Upper lobe of right lung (tissue), 1 donor: ENCODE data around the gene CERK. TPM values are rescaled to one million over a fixed set of nuclear protein-coding genes. Genes with fewer than 3 reads are reported as not detected.

ENCODE experiments used
- ATAC-seq: fragments of 200-7000 bp; cut with Tn5 transposase; one replicate; pipeline ENCODE4 v1.9.1; 2020; ENCODE audit warnings: mild to moderate bottlenecking, moderate library complexity
- DNase-seq: peaks from one replicate; pipeline ENCODE4 v3.0.0-alpha.2; 2020
- H3K27ac ChIP-seq: fragments of 200-600 bp; one replicate; pipeline ENCODE4 v1.8.0; 2022
- H3K27me3 ChIP-seq: fragments of 200-600 bp; one replicate; pipeline ENCODE4 v1.8.0; 2022; ENCODE audit warnings: mild to moderate bottlenecking
- H3K36me3 ChIP-seq: fragments of 200-600 bp; one replicate; pipeline ENCODE4 v1.8.0; 2022
- H3K4me1 ChIP-seq: fragments of 200-600 bp; one replicate; pipeline ENCODE4 v1.8.0; 2022
- H3K4me3 ChIP-seq: fragments of 200-600 bp; one replicate; pipeline ENCODE4 v1.8.0; 2022; ENCODE audit warnings: mild to moderate bottlenecking
- H3K9me3 ChIP-seq: fragments of 200-600 bp; one replicate; pipeline ENCODE4 v1.8.0; 2022
- intact Hi-C: fragments of 100-400 bp; cut with DNase I; formaldehyde crosslinking; loops from one replicate; pipeline ENCODE4 v1.11.0; 2022
- total RNA-seq: library from RNA; stranded (reverse); fragmentation: NEBNext Ultra II Directional; extraction: Animal tissue kit (Norgen Biotek cat#: 25700); gene quantifications from one replicate; pipeline ENCODE4 v1.2.1, GENCODE V29; 2021
- TF ChIP-seq, protein P1 (sequence below): fragments of 200-600 bp; IDR thresholded peaks from one replicate; pipeline ENCODE4 v1.8.0; 2022; ENCODE audit warnings: antibody characterized with exemption
- donor health status: DM: no; HTN: yes; CAD: no; lungs with severe emphysema.

CERK gene
- total RNA-seq, 1 donor from 2014 or later = 28.1 TPM

DNA sequence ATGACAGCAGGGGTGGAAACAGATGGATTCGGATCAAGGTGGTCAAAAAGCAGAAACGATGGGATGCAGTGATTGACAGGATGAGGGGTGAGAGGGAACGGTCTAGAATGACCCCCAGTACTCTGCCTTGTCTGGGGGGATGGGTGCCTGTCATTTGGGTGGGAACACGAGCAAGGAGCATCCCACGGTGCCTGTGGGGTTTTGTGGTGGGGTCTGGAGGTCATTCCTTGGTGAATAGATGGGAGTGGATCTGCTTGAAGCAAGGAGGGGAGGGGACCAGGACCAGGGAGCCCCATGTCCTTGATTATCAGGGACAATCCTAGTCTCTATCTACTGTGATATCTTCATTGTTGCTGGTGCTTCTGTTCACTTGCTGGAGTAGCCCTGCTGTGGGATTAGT, 8.1 kb upstream of the CERK start:
- TF ChIP-seq, protein P1, sequence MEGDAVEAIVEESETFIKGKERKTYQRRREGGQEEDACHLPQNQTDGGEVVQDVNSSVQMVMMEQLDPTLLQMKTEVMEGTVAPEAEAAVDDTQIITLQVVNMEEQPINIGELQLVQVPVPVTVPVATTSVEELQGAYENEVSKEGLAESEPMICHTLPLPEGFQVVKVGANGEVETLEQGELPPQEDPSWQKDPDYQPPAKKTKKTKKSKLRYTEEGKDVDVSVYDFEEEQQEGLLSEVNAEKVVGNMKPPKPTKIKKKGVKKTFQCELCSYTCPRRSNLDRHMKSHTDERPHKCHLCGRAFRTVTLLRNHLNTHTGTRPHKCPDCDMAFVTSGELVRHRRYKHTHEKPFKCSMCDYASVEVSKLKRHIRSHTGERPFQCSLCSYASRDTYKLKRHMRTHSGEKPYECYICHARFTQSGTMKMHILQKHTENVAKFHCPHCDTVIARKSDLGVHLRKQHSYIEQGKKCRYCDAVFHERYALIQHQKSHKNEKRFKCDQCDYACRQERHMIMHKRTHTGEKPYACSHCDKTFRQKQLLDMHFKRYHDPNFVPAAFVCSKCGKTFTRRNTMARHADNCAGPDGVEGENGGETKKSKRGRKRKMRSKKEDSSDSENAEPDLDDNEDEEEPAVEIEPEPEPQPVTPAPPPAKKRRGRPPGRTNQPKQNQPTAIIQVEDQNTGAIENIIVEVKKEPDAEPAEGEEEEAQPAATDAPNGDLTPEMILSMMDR = no peak
- no peak overlapping the region for H3K4me3 ChIP-seq
- ATAC-seq (no peak), DNase-seq (no peak)
- intact Hi-C loops = no loop called here
- H3K27ac ChIP-seq = no peak overlapping the region
- H3K27me3 ChIP-seq = no peaks in the 10 kb centered on the region
- no peaks in the 10 kb centered on the region for H3K36me3 ChIP-seq
- no peaks in the 10 kb centered on the region for H3K9me3 ChIP-seq
- H3K4me1 ChIP-seq = peaks cover 24% of the 10 kb centered on the region

DNA sequence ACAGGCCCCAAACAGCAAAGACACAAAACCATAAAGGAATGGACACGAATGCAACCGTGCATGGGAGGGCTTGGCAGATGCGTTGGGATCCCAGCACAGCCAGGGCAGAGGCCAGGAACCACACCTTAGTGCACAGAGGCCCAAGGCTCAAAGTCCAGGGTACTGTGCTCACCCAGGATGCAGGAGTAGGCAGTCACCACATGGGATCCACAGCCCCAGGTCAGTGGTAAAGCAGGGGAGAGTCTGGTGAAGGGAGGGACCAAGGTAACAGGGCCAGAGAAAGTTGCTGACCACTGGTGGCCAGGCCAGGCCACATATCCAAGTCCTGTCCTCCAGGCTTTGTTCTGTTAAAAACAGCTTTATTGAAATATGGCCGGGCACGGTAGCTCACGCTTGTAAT, 6.5 kb upstream of the CERK start:
- TF ChIP-seq, protein P1 = no peak
- no peaks in the 10 kb centered on the region for H3K9me3 ChIP-seq
- no peak overlapping the region for H3K4me3 ChIP-seq
- ATAC-seq (no peak), DNase-seq (no peak)
- H3K4me1 ChIP-seq = peaks cover 9% of the 10 kb centered on the region
- no peaks in the 10 kb centered on the region for H3K27me3 ChIP-seq
- no peaks in the 10 kb centered on the region for H3K36me3 ChIP-seq
- no peak overlapping the region for H3K27ac ChIP-seq
- intact Hi-C loops = no loop called here

DNA sequence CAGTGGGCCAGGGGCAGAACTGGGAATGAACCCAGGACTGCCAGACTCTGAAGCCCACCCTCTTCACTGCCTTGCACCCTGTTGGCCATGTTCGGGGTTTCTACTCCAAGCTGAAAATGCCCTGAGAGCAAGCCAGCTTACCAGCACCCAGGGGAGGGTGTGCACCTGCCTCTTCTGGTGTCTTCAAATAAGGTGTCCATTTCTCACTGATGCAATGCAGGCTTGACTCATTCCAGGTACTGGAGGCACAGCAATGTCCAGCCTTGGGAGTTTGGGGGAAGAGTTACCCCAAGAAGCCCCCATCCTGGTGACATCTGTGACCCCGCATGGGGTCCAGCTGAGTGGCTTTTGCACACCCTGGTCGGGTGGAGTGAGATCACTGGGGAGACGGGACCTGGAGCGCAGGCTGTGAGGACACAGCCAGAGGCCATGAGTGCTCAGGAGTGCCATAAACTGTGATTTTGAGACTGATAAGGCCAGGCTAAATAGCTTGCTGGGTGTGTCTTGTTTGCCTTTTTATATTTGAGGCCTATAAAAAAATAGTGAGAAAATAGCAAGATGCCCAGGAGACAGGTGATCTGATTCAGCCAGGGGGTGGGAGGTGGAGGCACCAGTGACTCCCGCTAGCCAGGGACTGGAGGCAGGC, 4.6 kb upstream of the CERK start:
- Histone ChIP-seq H3K4me1 (peaks cover 11% of the 10 kb centered on the region), H3K27me3 (no peaks in the 10 kb centered on the region), H3K36me3 (no peaks in the 10 kb centered on the region), H3K9me3 (no peaks in the 10 kb centered on the region), H3K27ac (no peak overlapping the region), H3K4me3 (no peak overlapping the region)
- ATAC-seq (peak; percentile 61), DNase-seq (no peak)
- TF ChIP-seq, protein P1 = no peak
- intact Hi-C loops = no loop called here

DNA sequence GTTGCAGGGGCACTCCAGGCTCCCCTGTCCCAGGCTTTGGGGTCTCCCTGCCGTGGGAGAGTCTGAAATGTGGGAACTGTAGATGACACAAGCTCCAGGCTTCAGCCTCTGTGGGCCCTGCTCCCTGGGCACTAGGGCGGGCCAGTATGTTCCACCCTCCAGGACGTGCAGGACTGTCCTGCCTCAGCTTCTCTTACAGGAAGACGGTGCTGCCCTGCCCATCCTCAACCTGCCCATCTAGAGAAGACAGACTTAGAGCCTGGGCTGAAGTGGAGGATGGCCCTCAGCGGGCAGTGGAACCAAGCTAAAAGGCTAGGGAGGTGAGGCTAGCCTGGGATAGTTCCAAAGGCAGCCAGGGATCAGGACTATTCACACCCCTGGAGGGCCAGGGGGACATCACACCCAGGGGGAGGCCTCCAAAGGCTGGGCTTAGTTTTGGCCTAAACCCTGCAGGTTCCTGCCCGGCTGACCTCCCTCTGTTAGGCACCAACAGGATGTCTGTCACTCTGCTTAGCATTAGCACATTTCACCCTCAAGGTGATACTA, 4.0 kb upstream of the CERK start:
- Histone ChIP-seq H3K27me3 (no peaks in the 10 kb centered on the region), H3K36me3 (no peaks in the 10 kb centered on the region), H3K4me3 (no peak overlapping the region), H3K9me3 (no peaks in the 10 kb centered on the region), H3K4me1 (peaks cover 11% of the 10 kb centered on the region), H3K27ac (no peak overlapping the region)
- intact Hi-C loops = no loop called here
- DNase-seq = no peak
- TF ChIP-seq, protein P1 = no peak
- ATAC-seq = no peak

DNA sequence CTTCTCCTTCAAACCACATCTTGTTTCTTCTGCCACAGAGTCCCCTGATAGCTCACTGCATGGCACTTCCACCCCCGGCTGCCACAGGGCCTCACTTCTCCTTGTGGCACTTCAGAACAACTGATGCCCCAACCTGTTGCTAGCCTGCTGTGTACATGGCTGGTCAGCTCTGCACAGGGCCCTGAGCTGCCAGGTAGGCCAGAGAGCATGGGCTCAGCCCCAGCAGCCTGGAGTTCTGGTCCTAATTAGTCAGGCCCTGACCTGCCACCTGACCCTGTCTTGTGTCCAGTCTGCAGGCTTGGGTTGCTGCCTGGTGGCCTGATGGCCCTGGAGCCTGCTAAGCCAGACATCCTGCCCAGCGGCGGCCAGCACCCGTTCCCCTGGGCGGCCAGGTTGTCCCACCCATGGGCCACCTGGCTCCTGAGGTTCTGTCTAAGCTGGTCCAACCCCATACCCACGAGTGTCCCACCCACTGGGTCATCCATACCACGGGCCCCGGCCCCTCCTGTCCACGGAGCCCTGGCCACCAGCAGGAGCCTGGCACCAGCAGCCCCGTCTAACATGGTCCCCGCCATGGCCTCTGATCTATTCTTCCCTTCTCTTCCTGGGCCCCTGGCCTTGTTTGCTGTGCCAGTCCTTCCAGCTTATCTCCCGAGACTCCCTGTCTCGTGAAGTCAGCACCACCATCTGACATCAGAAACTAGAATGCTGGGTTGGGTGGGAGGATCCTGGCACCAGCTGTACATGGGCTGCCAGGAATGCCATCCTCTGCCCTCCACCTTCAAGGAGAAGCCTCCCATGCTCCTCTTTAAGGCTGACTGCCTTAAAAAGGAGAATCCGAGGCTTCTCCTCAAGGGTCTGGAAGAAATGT, 3.1 kb upstream of the CERK start:
- H3K4me3 ChIP-seq = no peak overlapping the region
- no peaks in the 10 kb centered on the region for H3K36me3 ChIP-seq
- no peak overlapping the region for H3K27ac ChIP-seq
- no peaks in the 10 kb centered on the region for H3K9me3 ChIP-seq
- intact Hi-C loops = no loop called here
- DNase-seq (no peak), ATAC-seq (no peak)
- no peaks in the 10 kb centered on the region for H3K27me3 ChIP-seq
- peaks cover 20% of the 10 kb centered on the region for H3K4me1 ChIP-seq
- TF ChIP-seq, protein P1 = no peak
